GM12873 (cell line): ENCODE measurements around the gene PODN.

Experiments used
- CTCF ChIP-seq: IDR thresholded peaks from 2 replicates; pipeline ENCODE4 v1.5.1; 2012; ENCODE audit warnings: low read depth, mild to moderate bottlenecking, moderate library complexity, low read length, control low read depth; ENCODE audit not compliant: insufficient read depth; ENCODE audit errors: missing control alignments

PODN gene

GRCh38 chr1:53121319-53122172 lies 59.5 kb downstream of the PODN start:
- no peak for TF ChIP-seq CTCF

- no peak for TF ChIP-seq CTCF
These were observed 60.3 kb downstream of the PODN start for GRCh38 chr1:53122201-53122885.

- TF ChIP-seq CTCF = no peak
These were observed 61.0 kb downstream of the PODN start for GRCh38 chr1:53122961-53123413.

- no peak for TF ChIP-seq CTCF
These were observed 61.6 kb downstream of the PODN start for GRCh38 chr1:53123453-53124140.

GRCh38 chr1:53125122-53125521 lies 63.1 kb downstream of the PODN start:
- TF ChIP-seq CTCF = no peak

- no peak for TF ChIP-seq CTCF
These were observed 63.8 kb downstream of the PODN start for GRCh38 chr1:53125623-53126360.

GRCh38 chr1:53126495-53126894 lies 64.5 kb downstream of the PODN start:
- no peak for TF ChIP-seq CTCF
